Renal cortex interstitium (tissue), 15 donors: Measurements from ENCODE around the gene ZSCAN1. TPM values are rescaled to one million over a fixed set of nuclear protein-coding genes. Genes with fewer than 3 reads are reported as not detected.
A peak's percentile ranks its signal among the peaks of the same experiment; 100 is the strongest.
"Not testable (repeated sequence)": the region's sequence is repeated elsewhere in the genome, so short reads cannot be mapped to it uniquely, and the experiment has no call there.

ENCODE experiments used
- DNase-seq, 11 donors: peaks; one replicate each; pipeline ENCODE4 v3.0.0-alpha.2; 2013; ENCODE audit warnings: low read depth in 9 of 11, low spot score in 4 of 11; ENCODE audit errors: extremely low read depth in 1 of 11
- long read RNA-seq, 16 experiments: transcript quantifications; one replicate each; lab custom pipeline, GENCODE V29; 2026
- polyA plus RNA-seq, 3 donors: library from polyadenylated mRNA; unstranded; fragments of 120-200 nt; gene quantifications; one replicate each; pipeline ENCODE4 v1.2.1, GENCODE V29; 2013; ENCODE audit not compliant: insufficient read length in 3 of 3

Gene ZSCAN1
- 1 to 10 TPM; 2.9 to 7.3 (median 4.8) TPM for polyA plus RNA-seq
- long read RNA-seq, donor 1, transcript ZSCAN1-203 (3 exons, 813 nt) = major isoform, 8 of 8 reads
- long read RNA-seq, donor 1, partial matches to known transcripts = 0 of 8 reads
- long read RNA-seq, donor 1, other reads (novel, unspliced or antisense) = 0 of 8 reads
- long read RNA-seq, donor 2 = 0 reads
- long read RNA-seq, donor 3, transcript ZSCAN1-203 (3 exons, 813 nt) = major isoform, 5 of 5 reads
- long read RNA-seq, donor 3, partial matches to known transcripts = 0 of 5 reads
- long read RNA-seq, donor 3, other reads (novel, unspliced or antisense) = 0 of 5 reads
- long read RNA-seq, donor 4, partial matches to known transcripts = 0 of 3 reads
- long read RNA-seq, donor 4, other reads (novel, unspliced or antisense) = 0 of 3 reads
- long read RNA-seq, donor 5, transcript ZSCAN1-203 (3 exons, 813 nt) = major isoform, 8 of 15 reads
- long read RNA-seq, donor 5, partial matches to known transcripts = 7 of 15 reads
- long read RNA-seq, donor 5, other reads (novel, unspliced or antisense) = 0 of 15 reads
- long read RNA-seq, donor 6, transcript ZSCAN1-203 (3 exons, 813 nt) = major isoform, 6 of 6 reads
- long read RNA-seq, donor 6, partial matches to known transcripts = 0 of 6 reads
- long read RNA-seq, donor 6, other reads (novel, unspliced or antisense) = 0 of 6 reads
- long read RNA-seq, donor 7, transcript ZSCAN1-203 (3 exons, 813 nt) = major isoform, 5 of 5 reads
- long read RNA-seq, donor 7, partial matches to known transcripts = 0 of 5 reads
- long read RNA-seq, donor 7, other reads (novel, unspliced or antisense) = 0 of 5 reads
- long read RNA-seq, donor 8, partial matches to known transcripts = 0 of 3 reads
- long read RNA-seq, donor 8, other reads (novel, unspliced or antisense) = 0 of 3 reads
- long read RNA-seq, donor 9, partial matches to known transcripts = 0 of 3 reads
- long read RNA-seq, donor 9, other reads (novel, unspliced or antisense) = 0 of 3 reads
- long read RNA-seq, donor 10, partial matches to known transcripts = 0 of 1 reads
- long read RNA-seq, donor 10, other reads (novel, unspliced or antisense) = 0 of 1 reads
- long read RNA-seq, donor 11, partial matches to known transcripts = 0 of 1 reads
- long read RNA-seq, donor 11, other reads (novel, unspliced or antisense) = 0 of 1 reads
- long read RNA-seq, donor 12, partial matches to known transcripts = 0 of 2 reads
- long read RNA-seq, donor 12, other reads (novel, unspliced or antisense) = 0 of 2 reads
- long read RNA-seq, donor 13, transcript ZSCAN1-203 (3 exons, 813 nt) = major isoform, 9 of 9 reads
- long read RNA-seq, donor 13, partial matches to known transcripts = 0 of 9 reads
- long read RNA-seq, donor 13, other reads (novel, unspliced or antisense) = 0 of 9 reads
- long read RNA-seq, donor 14, partial matches to known transcripts = 0 of 4 reads
- long read RNA-seq, donor 14, other reads (novel, unspliced or antisense) = 0 of 4 reads
- long read RNA-seq, donor 15, partial matches to known transcripts = 0 of 2 reads
- long read RNA-seq, donor 15, other reads (novel, unspliced or antisense) = 0 of 2 reads
- long read RNA-seq, donor 16, transcript ZSCAN1-203 (3 exons, 813 nt) = major isoform, 8 of 8 reads
- long read RNA-seq, donor 16, partial matches to known transcripts = 0 of 8 reads
- long read RNA-seq, donor 16, other reads (novel, unspliced or antisense) = 0 of 8 reads

- DNase-seq = peak; percentile 82 to 96 (median 94)
These were observed at the start of gene ZSCAN1 for GRCh38 chr19:58033741-58034476. TSS of gene ZSCAN1 (plus strand) at chr19:58034025. CDS start at chr19:58037837, 3,812 bp downstream.

DNA sequence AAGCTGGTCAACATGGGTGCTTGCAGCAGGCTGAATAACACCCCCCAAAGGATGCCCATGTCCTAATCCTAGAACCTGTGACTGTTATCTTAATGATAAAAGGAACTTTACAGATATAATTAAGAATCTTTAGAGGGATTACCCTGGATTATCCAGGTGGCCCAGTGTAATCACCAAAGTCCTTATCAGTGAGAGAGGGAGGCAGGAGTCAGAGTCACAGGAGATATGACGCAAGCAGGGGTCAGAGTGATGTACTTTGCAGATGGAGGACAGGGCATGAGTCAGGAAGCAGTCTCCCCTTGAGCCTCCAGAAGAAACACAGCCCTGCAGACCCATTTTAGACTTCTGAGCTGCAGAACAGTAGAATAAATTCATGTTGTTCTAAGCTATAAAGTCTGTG is 41.0 kb upstream of the ZSCAN1 start:
- DNase-seq = no peak

DNA sequence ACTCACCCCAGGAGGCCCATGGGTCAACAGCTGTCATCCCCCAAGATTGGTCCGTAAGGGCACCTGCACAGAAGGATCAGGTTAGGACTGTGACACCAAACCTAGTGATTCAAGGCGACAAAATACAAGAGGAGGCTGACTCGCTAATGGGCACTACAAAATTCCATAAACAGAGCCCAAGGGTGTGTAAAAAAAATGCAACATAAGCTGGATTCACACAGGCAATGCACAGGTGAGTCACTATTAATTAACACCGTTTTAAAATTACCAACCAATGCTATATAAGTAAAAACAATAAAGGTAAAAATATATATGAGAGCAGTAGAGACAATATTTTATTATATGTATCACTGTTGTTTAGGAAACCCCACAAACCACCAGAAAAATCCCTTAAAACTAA is 33.1 kb upstream of the ZSCAN1 start:
- DNase-seq = no peak

- DNase-seq = peak in 2 of 11 donors; percentile 21 to 29
These were observed 31.9 kb upstream of the ZSCAN1 start for GRCh38 chr19:58001895-58002369.

DNA sequence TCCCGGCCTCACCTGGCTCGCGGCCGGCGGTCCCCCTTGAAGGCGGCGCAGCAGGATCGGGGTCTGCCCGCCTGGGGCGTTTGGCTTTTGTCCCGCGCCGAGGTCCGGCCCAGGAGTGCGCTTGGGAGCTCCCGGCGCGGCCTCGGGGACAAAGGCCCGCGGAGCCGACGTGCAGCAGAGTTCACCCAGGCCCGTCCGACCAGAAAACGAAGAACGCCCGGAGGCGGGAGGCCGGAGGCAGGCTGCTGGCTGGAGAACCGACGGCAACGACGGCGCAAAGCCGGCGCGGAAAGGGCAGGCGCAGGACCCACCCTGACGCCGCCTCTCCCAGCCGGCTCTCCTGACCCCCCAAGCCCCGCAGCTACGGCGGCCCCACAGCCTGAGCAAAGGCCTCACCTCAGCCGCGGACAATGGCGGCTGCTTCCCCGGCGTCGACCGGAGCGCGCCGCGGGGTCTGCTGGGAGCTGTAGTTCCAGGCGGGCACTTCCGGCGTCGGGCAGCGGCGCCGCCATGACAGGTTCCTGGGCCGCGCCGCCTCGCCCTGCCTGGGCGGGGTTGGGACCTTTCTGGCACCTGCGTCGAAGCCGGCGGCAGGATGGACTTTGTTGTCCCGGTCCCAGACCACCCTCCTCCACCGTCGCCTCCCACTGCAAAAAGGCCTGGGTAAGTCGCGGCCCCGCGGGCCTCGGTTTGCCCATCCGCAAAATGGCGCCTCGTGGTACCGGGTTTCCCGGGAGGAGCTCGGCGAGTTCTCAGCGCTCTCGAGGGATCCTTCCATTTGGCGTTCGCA is 31.2 kb upstream of the ZSCAN1 start, which contains the start of gene ZNF606:
Gene ZNF606, minus strand, starts transcription at position 437 of the 790 bp plus-strand sequence. CDS start 1,501 bp downstream, outside the sequence.
- DNase-seq = peak; percentile 75 to 87 (median 85)

DNA sequence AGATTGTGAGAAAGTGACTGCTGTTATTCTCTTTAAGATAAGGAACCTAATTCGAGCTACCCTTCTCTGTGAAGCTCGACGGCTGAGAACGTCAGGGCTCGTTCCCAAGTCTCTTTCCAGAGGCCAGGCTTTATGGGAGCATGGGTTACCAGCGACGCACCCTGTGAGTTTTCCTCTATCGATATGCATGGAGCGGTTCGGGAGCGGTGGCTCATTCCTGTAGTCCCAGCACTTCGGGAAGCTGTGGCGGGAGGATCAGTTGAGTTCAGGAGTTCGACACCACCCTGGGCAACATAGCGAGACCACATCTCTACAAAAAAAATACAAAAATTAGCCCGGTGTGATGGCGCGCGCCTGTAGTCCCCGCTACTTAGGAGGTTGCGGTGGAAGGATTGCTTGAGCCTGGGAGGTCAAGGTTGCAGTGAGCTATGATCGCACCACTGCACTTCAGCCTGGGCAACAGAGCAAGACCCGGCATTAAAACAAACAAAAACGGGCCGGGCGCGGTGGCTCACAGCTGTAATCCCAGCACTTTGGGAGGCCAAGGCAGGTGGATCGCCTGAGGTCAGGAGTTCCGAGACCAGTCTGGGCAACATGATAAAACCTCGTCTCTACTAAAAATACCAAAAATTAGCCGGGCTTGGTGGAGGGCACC is 30.5 kb upstream of the ZSCAN1 start:
- DNase-seq = no peak

DNA sequence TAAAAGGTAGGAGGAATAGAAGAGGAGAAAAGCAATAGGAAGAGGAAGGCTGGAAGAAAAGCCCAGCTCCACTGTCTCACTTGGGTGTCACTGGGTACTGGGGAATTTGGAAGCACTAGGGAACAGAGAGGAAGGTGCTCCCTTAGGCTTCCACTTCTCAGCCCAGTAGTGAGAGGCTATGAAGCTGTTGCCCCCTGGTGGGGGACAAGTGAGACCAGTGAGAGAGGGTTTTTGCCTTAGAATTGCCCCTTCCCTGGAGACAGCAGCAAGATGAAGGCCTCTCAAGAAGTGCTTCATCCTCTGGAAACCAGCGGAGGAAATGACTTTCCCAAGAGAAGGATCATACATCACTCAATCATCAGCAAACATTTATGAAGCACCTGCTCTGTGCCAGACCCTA is 26.5 kb upstream of the ZSCAN1 start:
- DNase-seq = no peak

DNA sequence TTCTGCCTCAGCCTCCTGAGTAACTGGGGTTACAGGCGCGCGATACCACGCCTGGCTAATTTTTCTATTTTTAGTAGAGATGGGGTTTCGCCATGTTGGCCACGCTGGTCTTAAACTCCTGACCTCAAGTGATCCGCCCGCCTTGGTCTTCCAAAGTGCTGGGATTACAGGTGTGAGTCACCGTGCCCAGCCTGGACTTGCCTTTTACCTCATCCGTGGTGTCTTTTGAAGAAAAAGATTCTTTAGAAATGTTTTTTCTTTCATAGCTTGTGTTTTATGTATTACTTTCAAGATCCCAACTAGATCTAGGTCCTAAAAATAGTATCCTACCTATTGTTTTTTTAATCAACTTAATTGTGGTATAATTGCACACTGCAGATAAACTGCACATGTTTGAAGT is 24.9 kb upstream of the ZSCAN1 start:
- not testable (repeated sequence) for DNase-seq

DNA sequence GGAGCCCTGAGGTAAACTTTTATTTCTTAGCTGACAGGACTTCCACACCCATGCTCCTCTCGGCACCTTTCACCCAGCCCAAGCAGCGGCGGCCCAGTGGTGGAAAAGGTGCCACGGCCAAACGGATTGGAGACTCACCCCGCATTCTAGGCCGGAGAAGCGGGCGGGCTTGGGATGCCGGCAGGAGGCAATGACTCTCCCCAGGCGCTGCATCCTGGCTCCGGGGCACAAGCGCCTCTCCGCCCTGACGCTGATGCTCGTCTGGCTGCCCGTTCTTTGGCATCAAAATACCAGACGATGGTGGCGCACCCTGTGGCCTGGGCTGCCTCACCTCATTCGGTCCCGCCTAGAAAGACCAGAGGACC is 24.5 kb upstream of the ZSCAN1 start:
- DNase-seq = no peak

DNA sequence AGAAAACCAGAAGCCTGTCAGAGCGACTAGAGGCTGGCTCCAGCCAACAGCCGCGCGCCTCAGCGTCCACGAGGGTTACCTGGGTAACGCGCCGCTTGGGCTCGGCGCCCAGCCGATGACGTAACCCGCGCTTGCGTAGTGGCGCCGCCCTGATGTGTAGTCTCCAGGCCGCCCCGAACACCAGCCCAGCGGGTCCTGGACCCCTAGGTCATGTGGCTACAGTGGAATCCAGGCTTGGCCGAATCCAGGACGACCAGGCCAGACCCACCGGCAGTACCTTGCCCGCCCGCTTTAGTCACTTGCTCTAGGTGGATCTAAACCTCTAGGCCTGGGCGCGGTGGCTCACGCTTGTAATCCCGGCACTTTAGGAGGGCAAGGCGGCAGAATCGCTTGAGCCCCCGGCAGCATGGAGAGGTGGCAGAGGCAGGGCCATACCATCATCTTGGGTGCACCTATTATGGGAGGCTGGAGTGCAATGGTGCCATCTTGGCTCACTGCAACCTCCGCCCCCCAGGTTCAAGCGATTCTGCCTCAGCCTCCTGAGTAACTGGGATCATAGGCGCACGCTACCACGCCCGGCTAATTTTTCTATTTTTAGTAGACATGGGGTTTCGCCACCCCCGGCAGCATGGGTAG is 24.0 kb upstream of the ZSCAN1 start:
- DNase-seq = peak; percentile 88 to 95 (median 91)

DNA sequence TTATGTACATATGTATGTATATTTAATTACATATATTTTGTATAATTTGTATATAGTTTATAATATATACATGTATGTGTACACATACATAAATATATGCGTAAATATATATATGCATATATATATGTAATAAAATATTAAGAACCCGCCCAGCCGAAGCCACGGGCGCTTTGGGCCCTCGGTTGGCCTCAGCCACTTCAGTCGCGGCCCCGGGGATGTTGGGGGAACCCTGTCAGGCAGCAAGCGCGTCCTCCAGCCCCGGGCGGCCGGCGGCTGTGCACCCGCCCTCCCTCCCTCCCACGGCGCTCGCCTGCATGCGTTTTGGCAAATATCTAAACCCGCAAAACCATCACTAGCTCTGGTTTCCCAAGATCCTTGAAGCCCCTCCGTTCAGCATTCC is 23.3 kb upstream of the ZSCAN1 start:
- no peak for DNase-seq

DNA sequence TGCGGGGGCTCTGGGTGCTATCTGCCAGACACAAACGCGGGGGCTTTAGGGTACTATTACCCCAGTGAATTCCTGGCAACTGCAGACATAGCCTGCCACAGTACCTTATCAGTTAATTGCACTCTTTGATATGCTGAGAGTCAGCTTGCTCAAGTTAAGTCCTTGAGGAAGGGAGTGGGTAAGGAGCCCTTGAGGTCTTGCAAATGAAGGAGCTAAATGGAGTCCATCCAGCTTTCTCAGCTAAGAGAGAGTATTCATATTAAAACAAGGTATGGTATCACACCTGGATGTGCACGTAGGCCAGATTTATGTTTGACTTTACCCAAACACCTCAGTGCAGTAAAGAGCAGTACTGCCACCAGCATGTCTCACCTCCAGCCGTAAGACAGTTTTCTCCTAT is 19.7 kb upstream of the ZSCAN1 start:
- no peak for DNase-seq

GRCh38 chr19:58020129-58020528 is 13.7 kb upstream of the ZSCAN1 start:
- DNase-seq = no peak

DNA sequence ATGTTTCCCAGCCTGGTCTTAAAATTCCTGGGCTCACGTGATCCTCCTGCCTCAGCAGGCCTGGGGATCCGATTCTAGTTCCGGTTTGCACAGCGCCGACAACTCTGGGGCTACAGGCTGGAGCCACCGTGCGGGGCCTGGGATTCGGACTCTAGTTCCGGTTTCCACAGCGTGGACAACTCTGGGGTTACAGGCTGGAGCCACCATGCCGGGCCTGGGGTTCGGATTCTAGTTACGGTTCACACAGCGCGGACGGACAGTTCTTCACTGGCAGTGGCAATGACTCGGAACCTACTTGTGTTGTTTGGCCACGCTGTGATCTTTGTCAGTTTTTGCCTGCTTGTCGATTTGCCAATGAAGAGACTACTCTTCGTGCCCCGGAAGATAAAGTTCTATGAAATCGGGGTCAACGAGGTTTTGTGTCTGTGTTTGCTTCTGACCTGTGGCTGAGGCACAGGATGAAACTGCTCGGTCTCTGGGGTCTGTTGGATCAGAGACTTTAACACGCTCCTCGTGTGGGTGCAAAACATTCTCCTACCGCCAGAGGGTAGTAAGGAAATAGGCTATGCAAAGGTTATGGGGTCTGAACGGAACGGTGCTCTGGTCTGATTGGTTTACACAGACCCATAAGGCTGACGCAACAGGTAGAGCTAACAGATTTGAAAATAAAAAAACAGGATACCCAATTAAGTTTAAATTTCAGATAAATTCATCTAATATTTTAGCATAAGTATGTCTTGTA is 12.1 kb upstream of the ZSCAN1 start:
- DNase-seq = peak in 10 of 11 donors; percentile 60 to 88 (median 76)

DNA sequence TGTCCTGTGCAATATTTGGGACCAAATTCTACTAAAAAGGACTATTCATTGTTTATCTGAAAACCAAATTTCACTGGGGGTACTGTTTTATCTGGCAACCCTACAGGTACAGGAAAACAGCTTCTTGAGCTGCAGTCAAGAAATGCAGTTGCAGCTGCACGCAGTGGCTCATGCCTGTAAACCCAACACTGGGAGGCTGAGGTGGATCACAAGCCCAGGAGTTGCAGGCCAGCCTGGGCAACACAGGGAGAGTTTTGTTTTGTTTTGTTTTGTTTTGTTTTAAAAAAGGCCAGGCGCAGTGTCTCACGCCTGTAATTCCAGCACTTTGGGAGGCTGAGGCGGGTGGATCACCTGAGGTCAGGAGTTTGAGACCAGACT is 11.6 kb upstream of the ZSCAN1 start:
- no peak for DNase-seq
